Fibroblast of skin of right quadriceps (primary cell): ENCODE results near the gene CMC1.
"Not testable (repeated sequence)": the region's sequence is repeated elsewhere in the genome, so short reads cannot be mapped to it uniquely, and the experiment has no call there.

Source experiments
- DNase-seq: peaks from one replicate; pipeline ENCODE4 v3.0.0-alpha.2; 2013

The CMC1 gene

GRCh38 chr3:28241221-28242160 is at the start of gene CMC1:
Gene CMC1 (plus strand): TSS chr3:28241619. CDS start chr3:28241794, 175 bp downstream.
- DNase-seq = peak; percentile 96

GRCh38 chr3:28198161-28198560 is 43.3 kb upstream of the CMC1 start:
- no peak for DNase-seq

- DNase-seq = no peak
Observed at GRCh38 chr3:28198974-28199373, 42.4 kb upstream of the CMC1 start.

GRCh38 chr3:28199643-28200042 is 41.8 kb upstream of the CMC1 start:
- not testable (repeated sequence) for DNase-seq

- not testable (repeated sequence) for DNase-seq
Observed at GRCh38 chr3:28200366-28200848, 41.0 kb upstream of the CMC1 start.

GRCh38 chr3:28206479-28206878 is 34.9 kb upstream of the CMC1 start:
- DNase-seq = no peak

GRCh38 chr3:28207000-28207733 is 34.3 kb upstream of the CMC1 start:
- no peak for DNase-seq

- DNase-seq = no peak
Observed at GRCh38 chr3:28210968-28211713, 30.3 kb upstream of the CMC1 start.

GRCh38 chr3:28212681-28213080 is 28.7 kb upstream of the CMC1 start:
- no peak for DNase-seq

GRCh38 chr3:28215407-28215806 is 26.0 kb upstream of the CMC1 start:
- DNase-seq = no peak

GRCh38 chr3:28218071-28218916 is 23.1 kb upstream of the CMC1 start:
- DNase-seq = no peak

- DNase-seq = no peak
Observed at GRCh38 chr3:28218917-28219198, 22.6 kb upstream of the CMC1 start.

- no peak for DNase-seq
Observed at GRCh38 chr3:28224430-28224829, 17.0 kb upstream of the CMC1 start.

GRCh38 chr3:28226020-28226419 is 15.4 kb upstream of the CMC1 start:
- DNase-seq = no peak

GRCh38 chr3:28228623-28229022 is 12.8 kb upstream of the CMC1 start:
- no peak for DNase-seq

GRCh38 chr3:28232659-28233058 is 8.8 kb upstream of the CMC1 start:
- no peak for DNase-seq

GRCh38 chr3:28234454-28234853 is 7.0 kb upstream of the CMC1 start:
- DNase-seq = no peak

- no peak for DNase-seq
Observed at GRCh38 chr3:28239108-28239507, 2.3 kb upstream of the CMC1 start.

- no peak for DNase-seq
Observed at GRCh38 chr3:28240441-28240840, 978 bp upstream of the CMC1 start.

- DNase-seq = no peak
Observed at GRCh38 chr3:28242519-28242918, 1.1 kb downstream of the CMC1 start.

- no peak for DNase-seq
Observed at GRCh38 chr3:28243424-28244106, 2.1 kb downstream of the CMC1 start.

- no peak for DNase-seq
Observed at GRCh38 chr3:28244491-28244890, 3.1 kb downstream of the CMC1 start.
